ENCODE data around the gene FBXO11.

Gene FBXO11

GRCh38 chr2:47778698-47779425 is 127.4 kb downstream of the FBXO11 start:
- Histone ChIP-seq H3K9ac (ENCODE audit: low read length in 5 of 5) (no peak overlapping the region), H3K36me3 (ENCODE audit: control insufficient read depth in 5 of 5, insufficient read depth in 5 of 5, low read length in 5 of 5) (no peaks in the 10 kb centered on the region), H3K9me3 (ENCODE audit: control insufficient read depth in 5 of 5, low read length in 5 of 5) (no peaks in the 10 kb centered on the region), H3K27me3 (ENCODE audit: control insufficient read depth in 5 of 5, insufficient read depth in 4 of 5, low read length in 5 of 5) (no peaks in the 10 kb centered on the region), H3K4me3 (ENCODE audit: low read depth in 1 of 5, low read length in 5 of 5) (no peak overlapping the region), H3K4me1 (ENCODE audit: control insufficient read depth in 5 of 5, insufficient read depth in 5 of 5, low read length in 5 of 5) (peaks cover 0 to 6% (median 5%) of the 10 kb centered on the region in 5 donors), H3K27ac (ENCODE audit: low read depth, low read length) (no peak overlapping the region)

GRCh38 chr2:47777277-47777937 is 128.9 kb downstream of the FBXO11 start:
- Histone ChIP-seq H3K9ac (ENCODE audit: low read length in 5 of 5) (no peak overlapping the region), H3K4me1 (ENCODE audit: control insufficient read depth in 5 of 5, insufficient read depth in 5 of 5, low read length in 5 of 5) (peaks cover 0 to 4% (median 3%) of the 10 kb centered on the region in 5 donors), H3K27me3 (ENCODE audit: control insufficient read depth in 5 of 5, insufficient read depth in 4 of 5, low read length in 5 of 5) (no peaks in the 10 kb centered on the region), H3K9me3 (ENCODE audit: control insufficient read depth in 5 of 5, low read length in 5 of 5) (no peaks in the 10 kb centered on the region), H3K36me3 (ENCODE audit: control insufficient read depth in 5 of 5, insufficient read depth in 5 of 5, low read length in 5 of 5) (no peaks in the 10 kb centered on the region), H3K27ac (ENCODE audit: low read depth, low read length) (no peak overlapping the region), H3K4me3 (ENCODE audit: low read depth in 1 of 5, low read length in 5 of 5) (no peak overlapping the region)

DNA sequence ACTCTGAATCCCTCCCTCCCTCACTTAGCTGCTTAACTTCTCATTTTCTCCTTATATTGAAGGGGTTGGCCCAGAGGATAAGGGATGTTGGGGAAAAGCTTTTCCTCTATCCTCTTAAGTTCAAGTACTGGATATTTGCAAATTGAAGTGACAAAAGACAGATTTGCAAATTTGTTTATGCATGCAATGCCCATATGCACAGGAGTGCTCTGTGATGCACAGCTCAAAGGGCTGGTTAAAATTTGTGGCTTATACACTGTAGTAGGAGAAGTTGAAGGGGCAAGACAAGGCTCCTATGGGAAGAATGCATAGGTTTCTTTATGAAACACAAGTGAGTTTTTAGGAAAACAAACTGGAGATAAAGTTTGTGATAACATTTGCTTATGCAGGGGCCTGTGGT is 131.7 kb downstream of the FBXO11 start:
- Histone ChIP-seq H3K27me3 (ENCODE audit: control insufficient read depth in 5 of 5, insufficient read depth in 4 of 5, low read length in 5 of 5) (no peaks in the 10 kb centered on the region), H3K36me3 (ENCODE audit: control insufficient read depth in 5 of 5, insufficient read depth in 5 of 5, low read length in 5 of 5) (no peaks in the 10 kb centered on the region), H3K9me3 (ENCODE audit: control insufficient read depth in 5 of 5, low read length in 5 of 5) (peaks cover 0 to 2% (median 0%) of the 10 kb centered on the region in 5 donors), H3K9ac (ENCODE audit: low read length in 5 of 5) (no peak overlapping the region), H3K4me3 (ENCODE audit: low read depth in 1 of 5, low read length in 5 of 5) (no peak overlapping the region), H3K27ac (ENCODE audit: low read depth, low read length) (no peak overlapping the region), H3K4me1 (ENCODE audit: control insufficient read depth in 5 of 5, insufficient read depth in 5 of 5, low read length in 5 of 5) (no peaks in the 10 kb centered on the region)

- Histone ChIP-seq H3K27me3 (ENCODE audit: control insufficient read depth in 5 of 5, insufficient read depth in 4 of 5, low read length in 5 of 5) (no peaks in the 10 kb centered on the region), H3K27ac (ENCODE audit: low read depth, low read length) (no peak overlapping the region), H3K4me1 (ENCODE audit: control insufficient read depth in 5 of 5, insufficient read depth in 5 of 5, low read length in 5 of 5) (peaks cover 0 to 5% (median 2%) of the 10 kb centered on the region in 5 donors), H3K9me3 (ENCODE audit: control insufficient read depth in 5 of 5, low read length in 5 of 5) (peaks cover 0 to 2% (median 0%) of the 10 kb centered on the region in 5 donors), H3K9ac (ENCODE audit: low read length in 5 of 5) (no peak overlapping the region), H3K4me3 (ENCODE audit: low read depth in 1 of 5, low read length in 5 of 5) (no peak overlapping the region), H3K36me3 (ENCODE audit: control insufficient read depth in 5 of 5, insufficient read depth in 5 of 5, low read length in 5 of 5) (no peaks in the 10 kb centered on the region)
Observed at GRCh38 chr2:47772343-47772742, 134.0 kb downstream of the FBXO11 start.

GRCh38 chr2:47771211-47771610 is 135.1 kb downstream of the FBXO11 start:
- no peak overlapping the region for H3K27ac ChIP-seq (ENCODE audit: low read depth, low read length)
- peaks cover 0 to 2% (median 0%) of the 10 kb centered on the region in 5 donors for H3K9me3 ChIP-seq (ENCODE audit: control insufficient read depth in 5 of 5, low read length in 5 of 5)
- no peaks in the 10 kb centered on the region for H3K36me3 ChIP-seq (ENCODE audit: control insufficient read depth in 5 of 5, insufficient read depth in 5 of 5, low read length in 5 of 5)
- H3K27me3 ChIP-seq (ENCODE audit: control insufficient read depth in 5 of 5, insufficient read depth in 4 of 5, low read length in 5 of 5): no peaks in the 10 kb centered on the region
- H3K9ac ChIP-seq (ENCODE audit: low read length in 5 of 5): no peak overlapping the region
- peaks cover 0 to 5% (median 2%) of the 10 kb centered on the region in 5 donors for H3K4me1 ChIP-seq (ENCODE audit: control insufficient read depth in 5 of 5, insufficient read depth in 5 of 5, low read length in 5 of 5)
- H3K4me3 ChIP-seq (ENCODE audit: low read depth in 1 of 5, low read length in 5 of 5): no peak overlapping the region

DNA sequence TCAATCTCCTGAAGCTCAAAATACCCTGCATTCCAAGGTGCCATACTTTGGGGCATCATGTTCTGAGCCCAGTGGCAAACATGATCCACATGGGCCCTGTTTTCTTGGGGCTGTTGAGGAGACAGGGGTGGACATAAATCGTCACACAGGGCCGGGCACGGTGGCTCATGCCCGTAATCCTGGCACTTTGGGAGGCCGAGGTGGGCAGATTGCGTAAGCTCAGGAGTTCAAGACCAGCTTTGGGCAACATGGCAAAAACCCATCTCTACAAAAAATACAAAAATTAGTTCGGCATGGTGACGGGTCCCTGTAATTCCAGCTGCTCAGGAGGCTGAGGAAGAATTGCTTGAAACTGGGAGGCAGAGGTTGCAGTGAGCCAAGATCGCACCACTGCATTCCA is 137.0 kb downstream of the FBXO11 start:
- H3K4me1 ChIP-seq (ENCODE audit: control insufficient read depth in 5 of 5, insufficient read depth in 5 of 5, low read length in 5 of 5): peaks cover 0 to 5% (median 2%) of the 10 kb centered on the region in 5 donors
- H3K4me3 ChIP-seq (ENCODE audit: low read depth in 1 of 5, low read length in 5 of 5): no peak overlapping the region
- H3K9ac ChIP-seq (ENCODE audit: low read length in 5 of 5): no peak overlapping the region
- H3K9me3 ChIP-seq (ENCODE audit: control insufficient read depth in 5 of 5, low read length in 5 of 5): peaks cover 0 to 2% (median 0%) of the 10 kb centered on the region in 5 donors
- no peaks in the 10 kb centered on the region for H3K27me3 ChIP-seq (ENCODE audit: control insufficient read depth in 5 of 5, insufficient read depth in 4 of 5, low read length in 5 of 5)
- H3K27ac ChIP-seq (ENCODE audit: low read depth, low read length): no peak overlapping the region
- H3K36me3 ChIP-seq (ENCODE audit: control insufficient read depth in 5 of 5, insufficient read depth in 5 of 5, low read length in 5 of 5): no peaks in the 10 kb centered on the region

- peaks cover 0 to 5% (median 2%) of the 10 kb centered on the region in 5 donors for H3K4me1 ChIP-seq (ENCODE audit: control insufficient read depth in 5 of 5, insufficient read depth in 5 of 5, low read length in 5 of 5)
- peak overlapping the region in 1 of 5 donors; percentile 17 for H3K4me3 ChIP-seq (ENCODE audit: low read depth in 1 of 5, low read length in 5 of 5)
- H3K27ac ChIP-seq (ENCODE audit: low read depth, low read length): no peak overlapping the region
- H3K36me3 ChIP-seq (ENCODE audit: control insufficient read depth in 5 of 5, insufficient read depth in 5 of 5, low read length in 5 of 5): no peaks in the 10 kb centered on the region
- H3K9ac ChIP-seq (ENCODE audit: low read length in 5 of 5): no peak overlapping the region
- H3K9me3 ChIP-seq (ENCODE audit: control insufficient read depth in 5 of 5, low read length in 5 of 5): peaks cover 0 to 2% (median 0%) of the 10 kb centered on the region in 5 donors
- H3K27me3 ChIP-seq (ENCODE audit: control insufficient read depth in 5 of 5, insufficient read depth in 4 of 5, low read length in 5 of 5): no peaks in the 10 kb centered on the region
Observed at GRCh38 chr2:47767880-47768609, 138.3 kb downstream of the FBXO11 start.

GRCh38 chr2:47767497-47767844 is 138.8 kb downstream of the FBXO11 start:
- H3K27me3 ChIP-seq (ENCODE audit: control insufficient read depth in 5 of 5, insufficient read depth in 4 of 5, low read length in 5 of 5): no peaks in the 10 kb centered on the region
- no peak overlapping the region for H3K9ac ChIP-seq (ENCODE audit: low read length in 5 of 5)
- H3K36me3 ChIP-seq (ENCODE audit: control insufficient read depth in 5 of 5, insufficient read depth in 5 of 5, low read length in 5 of 5): no peaks in the 10 kb centered on the region
- H3K9me3 ChIP-seq (ENCODE audit: control insufficient read depth in 5 of 5, low read length in 5 of 5): peaks cover 0 to 2% (median 0%) of the 10 kb centered on the region in 5 donors
- peaks cover 0 to 5% (median 2%) of the 10 kb centered on the region in 5 donors for H3K4me1 ChIP-seq (ENCODE audit: control insufficient read depth in 5 of 5, insufficient read depth in 5 of 5, low read length in 5 of 5)
- H3K27ac ChIP-seq (ENCODE audit: low read depth, low read length): no peak overlapping the region
- H3K4me3 ChIP-seq (ENCODE audit: low read depth in 1 of 5, low read length in 5 of 5): no peak overlapping the region

DNA sequence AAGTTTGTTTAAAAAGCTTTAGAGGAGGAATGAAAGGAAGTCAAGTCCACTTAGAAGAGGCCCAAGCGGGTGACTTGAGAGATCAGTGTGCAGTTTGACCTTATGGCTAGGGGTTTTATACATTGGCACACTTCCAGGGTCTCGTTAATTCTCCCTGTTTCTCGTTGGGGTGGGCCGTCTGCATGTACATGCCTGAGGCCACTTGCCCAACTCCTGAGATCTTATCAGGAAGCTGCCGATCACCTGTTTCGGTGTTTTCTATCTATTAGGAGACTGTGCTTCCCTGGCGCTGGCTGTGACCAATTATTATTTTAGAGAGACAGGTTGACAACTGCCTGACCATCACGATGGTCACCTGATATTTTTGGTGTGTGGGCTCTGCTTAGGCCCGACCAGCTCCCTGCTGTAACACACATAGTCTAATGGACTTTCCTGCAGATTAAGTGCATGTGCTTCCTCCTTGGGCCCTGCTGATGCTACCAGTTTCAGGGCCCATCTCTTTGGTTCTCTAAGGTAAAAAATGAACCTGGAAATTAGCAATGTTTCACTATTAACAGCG is 154.4 kb downstream of the FBXO11 start:
- H3K27me3 ChIP-seq (ENCODE audit: control insufficient read depth in 5 of 5, insufficient read depth in 4 of 5, low read length in 5 of 5): no peaks in the 10 kb centered on the region
- peaks cover 0 to 10% (median 2%) of the 10 kb centered on the region in 5 donors for H3K9me3 ChIP-seq (ENCODE audit: control insufficient read depth in 5 of 5, low read length in 5 of 5)
- H3K9ac ChIP-seq (ENCODE audit: low read length in 5 of 5): no peak overlapping the region
- H3K36me3 ChIP-seq (ENCODE audit: control insufficient read depth in 5 of 5, insufficient read depth in 5 of 5, low read length in 5 of 5): no peaks in the 10 kb centered on the region
- no peak overlapping the region for H3K27ac ChIP-seq (ENCODE audit: low read depth, low read length)
- peaks cover 0 to 15% (median 2%) of the 10 kb centered on the region in 5 donors for H3K4me1 ChIP-seq (ENCODE audit: control insufficient read depth in 5 of 5, insufficient read depth in 5 of 5, low read length in 5 of 5)
- no peak overlapping the region for H3K4me3 ChIP-seq (ENCODE audit: low read depth in 1 of 5, low read length in 5 of 5)

All from subcutaneous abdominal adipose tissue (tissue), 5 donors.